ENCODE measurements around the gene RTL3.

The RTL3 gene

GRCh38 chrX:78618987-78619386 is 40.1 kb downstream of the RTL3 start:
- no peak for DNase-seq (ENCODE audit: low read depth)

DNA sequence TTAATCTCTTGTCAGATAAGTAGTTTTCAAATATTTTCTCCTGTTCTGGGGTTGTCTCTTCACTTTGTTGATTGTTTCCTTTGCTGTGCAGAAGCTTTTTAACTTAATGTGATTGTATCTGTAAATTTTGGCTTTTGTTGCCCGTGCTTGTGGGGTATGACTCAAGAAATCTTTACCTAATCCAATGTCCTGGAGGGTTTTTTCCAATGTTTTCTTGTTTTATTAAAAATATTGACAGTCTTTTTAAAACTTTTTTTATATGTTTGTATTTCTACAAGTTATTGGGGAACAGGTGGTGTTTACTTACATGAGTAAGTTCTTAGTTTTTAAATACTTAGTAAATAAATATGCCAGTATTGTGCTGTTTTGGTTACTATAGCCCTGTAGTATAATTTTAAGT is 44.9 kb downstream of the RTL3 start:
- no peak for DNase-seq (ENCODE audit: low read depth)
